HCT116 (cell line): Measurements from ENCODE around the gene TBC1D22B. TPM values are rescaled to one million over a fixed set of nuclear protein-coding genes. Genes with fewer than 3 reads are reported as not detected.
A peak's percentile ranks its signal among the peaks of the same experiment; 100 is the strongest.

Experiments used
- ATAC-seq: fragments of 200-7000 bp; cut with Tn5 transposase; 2 replicates; pipeline ENCODE4 v1.9.1; 2020; ENCODE audit warnings: mild to moderate bottlenecking, moderate library complexity
- BruUV-seq: library from RNA; stranded (reverse); fragments of 400-500 nt; replicated peaks from 2 replicates; lab custom pipeline; 2021; lab: Mats Ljungman, UMichigan
- CTCF ChIA-PET: fragments of 300-600 bp; sonication (Branson Sonifier 250); formaldehyde crosslinking; loops from one replicate; lab custom pipeline; 2021; ENCODE audit warnings: antibody characterized with exemption; lab: Charles Lee
- POLR2A ChIA-PET: fragments of 300-600, 350-600 bp; sonication (Branson Sonifier 250); formaldehyde crosslinking; loops from one replicate; lab custom pipeline; 2021; ENCODE audit warnings: antibody characterized with exemption; lab: Charles Lee
- RAD21 ChIA-PET, 2 experiments: fragments of 300-600 bp; sonication (Branson Sonifier 250); formaldehyde crosslinking; loops; one replicate each; lab custom pipeline; 2023; ENCODE audit warnings: low total read pairs in 2 of 2; ENCODE audit not compliant: uncharacterized antibody in 2 of 2, unreplicated experiment in 2 of 2, low non-redundant PET in 1 of 2; lab: Charles Lee
- DNase-seq: peaks from one replicate; pipeline ENCODE4 v3.0.0-alpha.2; 2010; ENCODE audit warnings: low read depth, low spot score
- H2AFZ ChIP-seq: fragments of 200-600 bp; shearing (Covaris generic), sonication (generic); 2 replicates; pipeline ENCODE4 v1.6.1; 2017; ENCODE audit warnings: low read depth, mixed run types, mixed read lengths, antibody characterized with exemption, low read length; ENCODE audit not compliant: poor library complexity, severe bottlenecking
- H3K27ac ChIP-seq: 2 replicates; pipeline ENCODE4 v1.5.1; 2012; ENCODE audit warnings: low read depth, low read length
- H3K27me3 ChIP-seq: fragments of 200-600 bp; sonication (generic); 2 replicates; pipeline ENCODE4 v1.6.1; 2016; ENCODE audit warnings: mixed run types, low read length, mixed read lengths; ENCODE audit not compliant: insufficient read depth
- H3K36me3 ChIP-seq, 2 experiments: fragments of 200-500 bp in 1 of 2; fragments of 200-600 bp in 1 of 2; sonication (Bioruptor generic) in 1 of 2; sonication (generic) in 1 of 2; 2 replicates each; pipeline versions ENCODE4 v1.5.1 to v1.6.1; 2014 to 2016; ENCODE audit warnings: low read length in 2 of 2, inconsistent platforms in 1 of 2, mixed read lengths in 1 of 2, mixed run types in 1 of 2; ENCODE audit not compliant: insufficient read depth in 2 of 2, control insufficient read depth in 1 of 2
- H3K4me1 ChIP-seq, 2 experiments: fragments of 200-600 bp in 1 of 2; sonication (generic) in 1 of 2; 2 replicates each; pipeline versions ENCODE4 v1.5.1 to v1.6.1; 2012 to 2017; ENCODE audit warnings: low read length in 2 of 2, inconsistent platforms in 1 of 2, mild to moderate bottlenecking in 1 of 2, mixed read lengths in 1 of 2, mixed run types in 1 of 2, moderate library complexity in 1 of 2; ENCODE audit not compliant: insufficient read depth in 2 of 2, control insufficient read depth in 1 of 2
- H3K4me2 ChIP-seq: fragments of 200-600 bp; sonication (generic); 2 replicates; pipeline ENCODE4 v1.6.1; 2017; ENCODE audit warnings: mixed run types, low read length, mixed read lengths
- H3K4me3 ChIP-seq, 2 experiments: fragments of 200-600 bp in 1 of 2; sonication (generic) in 1 of 2; replicated peaks in 1 of 2; 2 replicates each; pipeline ENCODE4 v1.5.1; 2011 to 2016; ENCODE audit warnings: low read length in 2 of 2, control low read depth in 1 of 2, low read depth in 1 of 2, mild to moderate bottlenecking in 1 of 2, mixed read lengths in 1 of 2, mixed run types in 1 of 2
- H3K79me2 ChIP-seq: fragments of 200-600 bp; sonication (generic); 2 replicates; pipeline ENCODE4 v1.6.1; 2017; ENCODE audit warnings: mild to moderate bottlenecking, mixed run types, low read length, moderate library complexity, mixed read lengths; ENCODE audit not compliant: insufficient read depth
- H3K9ac ChIP-seq: fragments of 200-600 bp; sonication (generic); 2 replicates; pipeline ENCODE4 v1.6.1; 2016; ENCODE audit warnings: low read length, mixed read lengths
- H3K9me2 ChIP-seq: fragments of 200-600 bp; sonication (generic), shearing (Covaris generic); 2 replicates; pipeline ENCODE4 v1.6.1; 2017; ENCODE audit warnings: mixed run types, mild to moderate bottlenecking, moderate library complexity; ENCODE audit not compliant: insufficient read depth
- H3K9me3 ChIP-seq, 2 experiments: fragments of 200-500 bp in 1 of 2; fragments of 200-600 bp in 1 of 2; sonication (Bioruptor generic) in 1 of 2; sonication (generic) in 1 of 2; 2 replicates each; pipeline ENCODE4 v1.6.1; 2014 to 2017; ENCODE audit warnings: low read length in 2 of 2, mixed read lengths in 2 of 2, inconsistent platforms in 1 of 2, low read depth in 1 of 2, mild to moderate bottlenecking in 1 of 2, mixed run types in 1 of 2, moderate library complexity in 1 of 2; ENCODE audit not compliant: control insufficient read depth in 1 of 2, insufficient read depth in 1 of 2
- H4K20me1 ChIP-seq: fragments of 200-600 bp; sonication (generic), shearing (Covaris generic); 2 replicates; pipeline ENCODE4 v1.6.1; 2017; ENCODE audit warnings: mixed run types, mild to moderate bottlenecking, moderate library complexity; ENCODE audit not compliant: insufficient read depth
- EGR1 ChIP-seq: IDR thresholded peaks from 2 replicates; pipeline ENCODE4 v1.6.1; 2012; ENCODE audit warnings: low read depth
- POLR2AphosphoS5 ChIP-seq: IDR thresholded peaks from 2 replicates; pipeline ENCODE4 v1.6.1; 2011; ENCODE audit warnings: mild to moderate bottlenecking, low read depth, low read length, moderate library complexity
- SIN3A ChIP-seq: IDR thresholded peaks from 2 replicates; pipeline ENCODE4 v1.6.1; 2012; ENCODE audit warnings: low read depth
- ZFX ChIP-seq: fragments of 450-650 bp; IDR thresholded peaks from 2 replicates; pipeline ENCODE4 v1.6.1; 2017
- intact Hi-C: fragments of 100-400 bp; cut with micrococcal nuclease; formaldehyde crosslinking; loops from 2 replicates; pipeline ENCODE4 v1.10.0; 2022
- total RNA-seq: library from RNA; stranded (reverse); gene quantifications from one replicate; pipeline ENCODE4 v1.2.1, GENCODE V29; 2021; ENCODE audit not compliant: unreplicated experiment
- TF ChIP-seq, protein P1 (sequence below), 3 experiments: fragments of 200-600 bp in 1 of 3; sonication (generic) in 1 of 3; IDR thresholded peaks in 2 of 3; conservative IDR thresholded peaks in 1 of 3; 2 replicates each; pipeline ENCODE4 v1.5.1; 2012 to 2017; ENCODE audit warnings: low read depth in 2 of 3, low read length in 2 of 3, antibody characterized with exemption in 1 of 3, borderline replicate concordance in 1 of 3, control low read depth in 1 of 3, mild to moderate bottlenecking in 1 of 3, mixed read lengths in 1 of 3, mixed run types in 1 of 3, moderate library complexity in 1 of 3; ENCODE audit not compliant: insufficient read depth in 1 of 3
- TF ChIP-seq, protein P2 (sequence below): IDR thresholded peaks from 2 replicates; pipeline ENCODE4 v1.6.1; 2012

Gene TBC1D22B
- total RNA-seq, 1 experiment from 2014 or later: 9.1 TPM

DNA sequence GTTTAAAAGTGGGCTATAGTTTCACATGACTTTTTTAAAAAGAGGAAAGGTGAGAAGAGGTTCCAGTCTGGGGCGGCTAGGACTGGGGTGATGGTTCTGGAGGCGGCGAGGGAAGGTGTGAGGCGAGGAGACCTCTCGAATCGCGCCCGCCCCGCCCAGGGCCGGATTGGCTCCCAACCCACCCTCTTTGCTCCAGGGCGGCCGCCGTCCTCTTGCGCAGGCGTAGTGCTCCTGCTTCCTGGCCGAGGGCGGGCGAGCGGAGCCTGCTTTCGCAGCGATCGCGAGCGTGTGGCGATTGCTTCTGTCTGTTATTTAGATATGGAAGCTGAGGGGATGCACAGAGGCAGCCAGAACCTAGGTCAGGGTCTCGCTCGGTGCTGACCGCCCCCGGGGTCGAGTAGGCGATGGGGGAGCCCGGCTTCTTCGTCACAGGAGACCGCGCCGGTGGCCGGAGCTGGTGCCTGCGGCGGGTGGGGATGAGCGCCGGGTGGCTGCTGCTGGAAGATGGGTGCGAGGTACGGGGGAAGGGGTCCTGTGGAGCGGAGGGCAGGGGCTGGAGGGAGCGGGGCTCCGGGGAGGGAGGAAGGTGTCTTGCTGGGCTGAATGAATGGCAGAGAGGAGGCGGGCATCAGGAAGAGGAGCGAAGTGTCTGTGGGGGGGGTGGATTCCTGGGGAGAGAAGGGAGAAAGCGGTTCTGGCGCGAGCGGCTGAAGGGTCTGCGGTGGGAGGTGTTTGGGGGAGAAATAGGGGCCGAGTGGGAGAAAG, 96.4 kb downstream of the TBC1D22B start, which contains the start of gene RNF8 (continued):
- TF ChIP-seq, protein P1, sequence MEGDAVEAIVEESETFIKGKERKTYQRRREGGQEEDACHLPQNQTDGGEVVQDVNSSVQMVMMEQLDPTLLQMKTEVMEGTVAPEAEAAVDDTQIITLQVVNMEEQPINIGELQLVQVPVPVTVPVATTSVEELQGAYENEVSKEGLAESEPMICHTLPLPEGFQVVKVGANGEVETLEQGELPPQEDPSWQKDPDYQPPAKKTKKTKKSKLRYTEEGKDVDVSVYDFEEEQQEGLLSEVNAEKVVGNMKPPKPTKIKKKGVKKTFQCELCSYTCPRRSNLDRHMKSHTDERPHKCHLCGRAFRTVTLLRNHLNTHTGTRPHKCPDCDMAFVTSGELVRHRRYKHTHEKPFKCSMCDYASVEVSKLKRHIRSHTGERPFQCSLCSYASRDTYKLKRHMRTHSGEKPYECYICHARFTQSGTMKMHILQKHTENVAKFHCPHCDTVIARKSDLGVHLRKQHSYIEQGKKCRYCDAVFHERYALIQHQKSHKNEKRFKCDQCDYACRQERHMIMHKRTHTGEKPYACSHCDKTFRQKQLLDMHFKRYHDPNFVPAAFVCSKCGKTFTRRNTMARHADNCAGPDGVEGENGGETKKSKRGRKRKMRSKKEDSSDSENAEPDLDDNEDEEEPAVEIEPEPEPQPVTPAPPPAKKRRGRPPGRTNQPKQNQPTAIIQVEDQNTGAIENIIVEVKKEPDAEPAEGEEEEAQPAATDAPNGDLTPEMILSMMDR (IDR thresholded peaks at IDR 0.05 in 2 of 3, conservative IDR thresholded peaks at IDR 0.05 in 1 of 3; ENCODE audit: borderline replicate concordance in 1 of 3, insufficient read depth in 1 of 3, low read depth in 2 of 3, low read length in 2 of 3): no peak
- peak; percentile 92 for TF ChIP-seq POLR2AphosphoS5
- 0 out of 2 replicates have a peak, but pooled peaks have one; percentile 38 for TF ChIP-seq SIN3A

DNA sequence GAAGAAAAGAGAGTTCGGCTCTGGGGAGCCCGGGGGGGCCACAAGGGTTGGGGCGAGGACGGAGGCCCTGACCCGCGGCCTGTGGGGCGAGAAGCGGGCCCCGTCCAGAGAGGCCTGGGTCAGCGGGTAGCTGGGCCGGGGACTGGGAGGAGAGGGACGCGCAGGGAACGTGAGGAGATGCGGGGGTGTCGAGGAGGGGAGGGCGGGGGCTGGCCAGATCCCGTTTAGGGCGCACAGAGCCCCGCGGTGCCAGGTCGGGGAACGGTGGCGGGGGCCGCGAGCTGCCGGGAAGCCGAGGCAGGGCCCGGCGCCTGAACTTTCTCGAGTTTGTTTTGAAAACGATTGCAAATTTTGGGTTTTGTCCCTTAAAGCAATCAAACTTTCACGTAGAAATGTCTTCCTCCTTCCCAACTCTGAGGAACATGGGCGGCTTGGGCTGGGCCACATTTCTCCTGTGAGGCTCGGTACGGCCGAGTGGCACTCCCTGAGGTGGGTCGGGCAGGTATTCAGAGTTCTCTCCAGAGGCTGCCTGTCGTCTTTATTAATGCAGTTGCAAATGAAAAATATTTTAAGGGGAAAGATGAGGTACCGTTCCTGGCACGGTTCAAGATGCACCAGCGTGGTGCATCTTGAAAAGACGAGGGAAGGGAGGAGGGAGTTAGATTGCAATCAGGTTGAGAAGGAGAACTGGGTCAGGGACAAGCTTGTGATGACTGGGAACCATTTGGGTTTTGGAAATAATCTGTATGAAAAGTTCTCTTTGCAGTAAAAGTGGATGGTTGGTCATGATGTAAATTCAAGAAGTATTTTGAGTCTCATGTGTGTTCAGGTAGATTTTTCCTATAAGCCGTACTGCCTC, 97.2 kb downstream of the TBC1D22B start:
- Histone ChIP-seq H3K79me2 (peaks cover 56% of the 10 kb centered on the region), H3K36me3 (no peaks in the 10 kb centered on the region), H3K27ac (peak overlapping the region; percentile 52; the same call in 1 of the 2 replicates), H4K20me1 (no peaks in the 10 kb centered on the region), H3K4me3 (peak overlapping the region; percentile 87 to 92), H3K9me3 (no peaks in the 10 kb centered on the region), H3K4me2 (peak overlapping the region; percentile 85), H3K27me3 (no peaks in the 10 kb centered on the region), H2AFZ (peak overlapping the region; percentile 38), H3K9ac (peak overlapping the region; percentile 86), H3K4me1 (peaks cover 6 to 14% of the 10 kb centered on the region in 2 experiments; a peak in 3 of 4 replicates), H3K9me2 (no peaks in the 10 kb centered on the region)
- ChIA-PET POLR2A (interaction anchor here (0.7 to 0.8 kb wide), 2 partner anchors 16 to 1274 kb away, joined by 3 read pairs; no protein-coding TSS in a partner anchor), RAD21 (no interaction called here), CTCF (no interaction called here)
- TF ChIP-seq ZFX: peak; percentile 85
- 0 out of 2 replicates have a peak, but pooled peaks have one; percentile 26 for TF ChIP-seq EGR1
- TF ChIP-seq, protein P2, sequence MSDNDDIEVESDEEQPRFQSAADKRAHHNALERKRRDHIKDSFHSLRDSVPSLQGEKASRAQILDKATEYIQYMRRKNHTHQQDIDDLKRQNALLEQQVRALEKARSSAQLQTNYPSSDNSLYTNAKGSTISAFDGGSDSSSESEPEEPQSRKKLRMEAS: no peak
- TF ChIP-seq, protein P1 (IDR thresholded peaks at IDR 0.05 in 2 of 3, conservative IDR thresholded peaks at IDR 0.05 in 1 of 3; ENCODE audit: borderline replicate concordance in 1 of 3, insufficient read depth in 1 of 3, low read depth in 2 of 3, low read length in 2 of 3): no peak
- intact Hi-C loops: no loop called here
- no peak for DNase-seq
- peak; percentile 43 for ATAC-seq
- BruUV-seq: no TSS peak
